Activated CD4-positive, CD25-positive, alpha-beta regulatory T cell treated with anti-CD3 and anti-CD28 coated beads, Interleukin-2, amount 50 U/mL, for 24 hours (primary cell): Measurements from ENCODE around the gene RNF169.
A peak's percentile ranks its signal among the peaks of the same experiment; 100 is the strongest.
"Not testable (repeated sequence)": the region's sequence is repeated elsewhere in the genome, so short reads cannot be mapped to it uniquely, and the experiment has no call there.

ENCODE experiments used
- ATAC-seq, 2 donors: fragments of 150-1000 bp; cut with Tn5 transposase; one replicate each; pipeline ENCODE4 v1.10.0; 2021; ENCODE audit warnings: mild to moderate bottlenecking in 1 of 2, moderate library complexity in 1 of 2

RNF169 gene

GRCh38 chr11:74729397-74729796, 19.3 kb upstream of the RNF169 start:
- no peak for ATAC-seq

DNA sequence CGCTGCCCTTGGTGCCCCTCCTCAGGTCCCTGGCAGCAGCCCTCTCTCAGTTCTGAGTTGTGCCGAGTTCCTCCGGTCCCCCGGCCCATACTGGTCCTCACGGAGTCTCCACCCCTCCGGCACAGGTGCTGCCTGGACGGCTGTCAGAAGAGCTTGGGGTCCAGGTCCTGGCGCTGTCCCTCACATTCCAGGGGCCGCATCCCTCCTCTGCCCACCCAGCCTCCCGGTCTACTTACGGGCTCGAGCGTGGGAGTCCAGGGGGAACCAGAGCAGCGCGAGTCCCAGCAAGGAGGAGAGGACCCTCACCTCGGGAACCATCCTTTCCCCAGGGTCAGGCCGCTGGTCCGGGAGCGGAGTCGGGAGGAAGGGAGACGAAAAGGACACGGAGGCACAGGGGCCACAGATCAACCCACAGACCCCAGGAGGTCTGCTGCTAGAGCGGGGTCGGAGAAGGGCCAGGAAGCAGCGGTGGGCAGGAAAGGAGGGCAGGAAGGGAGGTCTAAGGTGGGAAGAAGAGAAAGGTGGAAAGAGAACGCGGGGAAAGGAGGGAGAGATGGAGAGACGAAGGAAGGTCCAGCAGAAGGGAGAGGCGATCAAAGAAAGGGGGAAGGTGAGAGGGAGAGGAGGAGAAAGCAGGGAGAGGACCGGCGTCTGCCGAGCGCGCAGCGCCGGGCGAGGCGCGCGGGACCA, 17.9 kb upstream of the RNF169 start:
- ATAC-seq: no peak

GRCh38 chr11:74731301-74732094, 17.2 kb upstream of the RNF169 start, which contains the start of gene CHRDL2:
Gene CHRDL2, minus strand, starts transcription at chr11:74731426. Its CDS starts 538 bp downstream, at chr11:74730888.
- peak in 1 of 2 donors; percentile 23 for ATAC-seq

DNA sequence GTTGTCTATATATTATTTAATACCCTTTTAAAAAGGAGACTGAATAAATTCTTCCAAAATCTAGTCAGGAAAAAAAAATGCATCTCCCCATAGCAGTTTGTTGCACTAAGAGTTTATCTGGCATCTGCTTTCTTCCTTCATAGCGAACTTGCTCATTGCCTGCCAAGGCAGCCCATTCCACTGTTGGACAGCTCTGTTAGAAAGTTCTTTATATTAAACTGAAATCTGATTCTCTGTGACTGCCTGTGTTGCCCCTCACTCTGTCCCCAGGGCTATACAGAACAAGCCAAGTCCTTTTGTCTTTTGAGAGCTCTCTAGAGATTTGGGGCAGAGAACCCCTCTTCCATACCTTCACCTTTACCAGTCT, 14.1 kb upstream of the RNF169 start:
- no peak for ATAC-seq

GRCh38 chr11:74735365-74735928, 13.2 kb upstream of the RNF169 start:
- peak; percentile 42 to 44 for ATAC-seq

DNA sequence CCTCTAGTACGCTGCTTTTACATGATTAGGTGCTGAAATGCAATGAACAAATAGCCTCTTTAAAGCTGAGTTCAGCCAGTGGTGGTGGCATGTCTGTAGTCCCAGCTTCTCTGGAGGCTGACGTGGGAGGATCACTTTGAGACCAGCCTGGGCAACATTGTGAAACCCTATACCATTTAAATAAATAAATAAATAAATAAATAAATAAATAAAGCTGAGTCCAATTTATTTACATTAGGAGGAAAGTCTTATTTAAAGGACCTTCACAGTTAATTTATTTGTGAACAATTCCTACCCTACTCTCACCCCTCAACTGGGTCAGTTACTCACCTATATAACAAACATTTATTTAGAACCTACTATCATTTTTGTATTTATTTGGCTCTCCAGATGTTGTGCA, 12.6 kb upstream of the RNF169 start:
- no peak for ATAC-seq

DNA sequence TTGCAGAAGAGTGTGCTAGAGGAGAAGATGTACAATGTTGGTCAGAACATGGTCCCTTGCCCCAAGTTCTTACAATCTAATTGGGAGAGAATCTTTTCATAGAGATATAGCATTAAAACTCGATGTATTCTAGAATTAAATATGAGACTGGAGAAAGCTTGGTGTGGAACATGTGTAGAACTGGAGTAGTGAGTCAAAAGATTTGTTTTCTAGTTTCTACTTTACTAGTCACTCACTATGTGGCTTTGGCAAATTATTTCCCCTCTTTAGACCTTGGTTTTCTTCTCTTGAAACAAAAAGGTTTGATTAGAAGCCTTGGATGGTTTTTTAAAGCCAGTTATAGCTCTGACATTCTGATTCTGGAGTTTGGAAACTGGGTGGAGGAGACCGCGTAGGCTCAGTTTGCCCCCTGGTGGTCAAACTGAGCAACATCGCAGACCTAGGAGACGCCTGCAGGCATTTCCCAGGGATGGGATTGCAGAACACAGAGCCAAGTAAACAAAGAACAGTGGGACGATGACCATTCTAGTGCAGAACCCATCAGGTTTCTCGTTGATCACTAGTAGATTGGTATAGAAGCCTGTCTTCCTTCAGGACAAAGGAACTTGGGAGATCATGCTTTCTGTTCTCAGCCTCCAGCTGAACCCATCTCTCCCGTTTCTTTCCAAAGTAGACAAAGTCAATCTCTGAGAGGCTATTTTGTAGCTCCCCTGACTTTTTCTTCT, 8.9 kb upstream of the RNF169 start:
- ATAC-seq: peak; percentile 70 to 79

- ATAC-seq: no peak
Measured at GRCh38 chr11:74742070-74742469, 6.6 kb upstream of the RNF169 start.

GRCh38 chr11:74743640-74744039, 5.0 kb upstream of the RNF169 start:
- ATAC-seq: no peak

DNA sequence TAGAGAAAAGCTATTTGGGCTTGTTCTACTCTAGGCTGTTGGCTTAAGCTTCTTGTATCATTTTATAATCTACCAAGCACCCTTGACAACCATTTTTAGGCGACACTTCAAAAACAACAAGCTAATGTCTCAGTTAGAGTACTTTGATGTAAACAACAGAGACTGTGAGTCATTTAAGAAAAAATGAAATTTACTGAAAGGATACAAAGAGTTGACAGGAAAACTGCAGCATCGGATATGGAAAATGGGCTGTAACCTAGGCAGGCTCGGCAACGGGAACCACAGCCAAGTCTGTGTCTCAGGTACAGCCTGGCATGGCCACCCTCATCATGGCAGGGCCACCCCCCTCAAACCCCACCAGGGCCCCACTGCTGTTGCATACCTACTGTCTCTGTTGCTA, 4.4 kb upstream of the RNF169 start:
- ATAC-seq: no peak

DNA sequence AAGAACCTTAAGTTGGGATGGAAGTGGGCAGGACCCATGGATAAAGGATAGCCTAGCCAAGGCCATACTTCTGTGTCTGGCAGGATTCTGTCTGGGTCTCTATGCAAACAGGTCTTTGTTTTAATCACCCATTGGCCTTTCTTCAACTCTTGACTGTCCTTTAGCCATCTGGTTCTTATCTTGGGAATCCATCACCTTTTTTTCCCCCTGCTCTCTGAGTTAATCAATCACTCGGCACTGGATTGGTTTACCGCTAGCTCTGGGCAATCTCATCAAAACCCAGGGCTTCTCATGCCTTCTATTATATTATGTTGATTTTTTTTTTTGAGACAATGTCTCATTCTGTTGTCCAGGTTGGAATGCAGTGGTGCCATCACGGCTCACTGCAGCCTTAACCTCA, 1.8 kb upstream of the RNF169 start:
- ATAC-seq: no peak

DNA sequence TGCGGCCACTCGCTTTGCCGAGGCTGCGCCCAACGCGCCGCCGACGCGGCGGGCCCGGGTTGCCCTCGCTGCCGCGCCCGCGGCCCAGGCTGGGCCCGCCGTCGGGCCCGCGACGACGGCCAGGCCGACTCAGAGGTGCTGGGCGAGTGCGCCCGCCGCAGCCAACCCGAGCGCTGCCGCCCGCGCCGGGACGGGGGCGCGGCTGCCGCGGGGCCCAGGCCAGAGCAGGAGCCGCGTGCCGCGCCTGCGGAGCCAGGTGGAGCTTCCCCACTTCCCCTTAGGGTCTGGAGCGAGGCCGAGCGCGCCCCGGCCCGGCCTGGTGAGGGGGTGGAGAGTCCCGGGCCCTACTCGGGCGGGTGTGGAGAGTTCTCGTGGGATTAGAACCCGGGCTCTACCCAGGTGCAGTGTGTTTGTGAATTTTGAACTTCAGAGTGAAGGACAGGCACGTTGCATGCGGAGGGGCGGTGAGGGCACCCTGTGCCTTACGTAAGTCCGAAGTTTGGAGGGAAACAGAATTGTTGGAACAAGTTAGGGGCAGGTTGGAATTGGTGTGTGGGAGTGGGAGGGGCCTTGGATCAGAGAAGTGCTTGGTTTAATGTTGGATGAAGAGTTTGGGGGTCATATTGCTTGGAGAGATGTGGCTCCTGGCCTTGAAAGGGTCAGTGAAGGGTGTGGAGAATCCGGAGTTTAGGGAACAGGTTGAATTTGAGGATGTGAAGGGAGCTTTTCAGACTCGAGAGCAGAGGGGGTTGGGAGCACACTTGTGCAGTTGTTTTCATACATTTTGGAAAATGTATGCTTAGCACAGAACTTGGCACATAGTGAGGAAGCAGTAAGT, 697 bp downstream of the RNF169 start:
- peak; percentile 61 to 72 for ATAC-seq

GRCh38 chr11:74749965-74750296, 1.3 kb downstream of the RNF169 start:
- no peak for ATAC-seq

- ATAC-seq: not testable (repeated sequence)
Measured at GRCh38 chr11:74750598-74750997, 1.9 kb downstream of the RNF169 start.

DNA sequence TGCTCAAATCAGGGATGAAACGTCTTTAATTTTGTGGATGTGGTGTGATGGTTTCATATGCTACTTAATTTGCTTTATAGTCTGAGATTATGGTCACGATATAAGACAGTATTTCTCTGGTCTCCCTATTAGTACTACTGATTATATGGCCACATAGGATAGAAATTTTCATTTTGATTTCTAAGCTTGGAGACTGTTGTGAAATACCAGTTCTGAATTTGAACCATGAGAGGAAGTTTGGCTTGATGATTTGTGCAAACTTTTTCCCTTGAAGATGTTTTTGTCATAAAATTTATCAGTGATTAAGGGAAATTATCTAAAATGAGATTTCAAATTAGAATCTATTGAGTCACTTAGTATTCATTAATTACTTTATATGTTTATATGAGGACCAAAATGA, 2.7 kb downstream of the RNF169 start:
- no peak for ATAC-seq

DNA sequence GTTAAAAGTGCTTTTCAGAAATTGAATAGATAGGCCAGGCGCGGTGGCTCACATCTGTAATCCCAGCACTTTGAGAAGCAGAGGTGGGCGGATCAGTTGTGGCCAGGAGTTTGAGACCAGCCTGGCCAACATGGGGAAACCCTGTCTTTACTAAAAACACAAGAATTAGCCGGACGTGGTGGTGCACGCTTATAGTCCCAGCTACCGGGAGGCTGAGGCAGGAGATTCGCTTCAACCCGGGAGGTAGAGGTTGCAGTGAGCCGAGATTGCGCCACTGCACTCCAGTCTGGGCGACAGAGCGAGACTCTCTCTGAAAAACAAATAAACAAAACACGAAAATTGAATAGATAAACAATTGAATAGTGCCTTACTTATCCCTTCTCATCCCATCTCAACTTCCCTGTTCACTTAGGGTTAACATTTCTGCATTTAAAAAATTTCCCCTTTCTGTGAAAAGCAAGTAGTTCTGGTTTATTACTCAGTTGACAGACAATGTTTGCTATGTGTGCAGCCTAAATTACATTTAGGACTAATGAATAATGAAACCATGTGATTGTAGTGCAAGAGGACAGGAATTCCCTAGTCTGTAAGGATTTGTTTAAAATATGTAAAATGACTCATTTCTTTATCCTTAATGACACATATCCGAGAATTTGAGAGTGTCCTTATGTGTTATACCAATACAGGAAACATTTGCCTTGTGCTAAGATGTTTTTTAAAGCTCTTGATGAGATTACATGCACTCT, 6.0 kb downstream of the RNF169 start:
- ATAC-seq: peak in 1 of 2 donors; percentile 49

DNA sequence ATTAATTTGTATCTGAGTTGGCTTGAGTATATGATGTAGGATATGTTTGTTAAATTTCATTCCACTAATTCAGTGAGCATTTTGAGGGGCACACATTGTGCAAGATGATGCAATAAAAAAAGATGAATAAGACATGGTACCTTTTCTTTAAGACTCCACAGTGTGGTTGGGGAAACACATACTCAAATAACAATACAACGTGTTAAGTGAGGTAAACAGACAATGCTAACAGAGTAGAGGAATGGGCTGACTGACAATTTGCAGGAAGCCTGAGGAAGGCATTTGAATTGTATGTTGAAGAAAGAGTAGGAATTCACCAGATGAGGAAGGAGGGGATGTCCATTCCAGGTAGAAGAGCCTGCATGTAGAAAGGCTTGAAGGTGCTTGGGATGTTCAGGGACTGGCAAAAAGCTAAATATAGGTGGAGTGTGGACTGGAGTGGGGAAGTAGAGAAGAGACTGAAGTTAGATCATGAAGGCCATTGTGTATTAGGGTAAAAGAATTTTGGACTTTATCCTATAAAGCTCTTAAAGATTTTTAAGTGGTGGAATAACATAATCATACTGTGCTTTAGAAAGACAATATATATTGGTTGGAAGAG, 6.8 kb downstream of the RNF169 start:
- ATAC-seq: no peak

GRCh38 chr11:74756571-74756970, 7.9 kb downstream of the RNF169 start:
- ATAC-seq: no peak

- no peak for ATAC-seq
Measured at GRCh38 chr11:74766905-74767304, 18.3 kb downstream of the RNF169 start.

GRCh38 chr11:74768172-74768651, 19.6 kb downstream of the RNF169 start:
- ATAC-seq: peak; percentile 64 to 80
